GM20000 (cell line): ENCODE results near the gene CTCF.

ENCODE experiments used
- DNase-seq: peaks from one replicate; pipeline ENCODE4 v3.0.0; 2012; ENCODE audit warnings: low spot score
- CTCF ChIP-seq: IDR thresholded peaks from 2 replicates; pipeline ENCODE4 v1.5.1; 2012; ENCODE audit warnings: mild to moderate bottlenecking, control low read depth; ENCODE audit errors: extremely low read depth, missing control alignments

CTCF gene

GRCh38 chr16:67537270-67537635 is 25.1 kb upstream of the CTCF start:
- TF ChIP-seq CTCF, result no peak
- peak; percentile 81 for DNase-seq

- peak; percentile 93 for DNase-seq
- TF ChIP-seq CTCF, result no peak
Measured at GRCh38 chr16:67537636-67538591, 24.4 kb upstream of the CTCF start.

DNA sequence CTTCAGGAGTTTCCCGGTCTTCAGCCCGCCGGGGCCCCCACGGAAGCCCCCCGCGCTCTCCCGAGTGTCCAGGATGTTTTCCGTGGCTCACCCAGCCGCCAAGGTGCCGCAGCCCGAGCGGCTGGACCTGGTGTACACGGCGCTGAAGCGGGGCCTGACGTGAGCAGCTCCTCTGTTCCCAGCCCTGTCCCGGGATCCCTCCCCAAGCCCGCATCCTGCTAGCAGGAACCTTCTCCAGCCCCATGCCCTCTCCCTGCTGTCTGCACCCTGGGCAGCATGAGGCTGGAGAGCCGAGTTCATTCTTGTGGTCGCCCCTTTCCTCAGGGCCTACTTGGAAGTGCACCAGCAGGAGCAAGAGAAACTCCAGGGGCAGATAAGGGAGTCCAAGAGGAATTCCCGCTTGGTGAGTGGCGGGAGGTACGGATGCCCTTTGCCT is 23.6 kb upstream of the CTCF start:
- no peak for DNase-seq
- TF ChIP-seq CTCF, result no peak

DNA sequence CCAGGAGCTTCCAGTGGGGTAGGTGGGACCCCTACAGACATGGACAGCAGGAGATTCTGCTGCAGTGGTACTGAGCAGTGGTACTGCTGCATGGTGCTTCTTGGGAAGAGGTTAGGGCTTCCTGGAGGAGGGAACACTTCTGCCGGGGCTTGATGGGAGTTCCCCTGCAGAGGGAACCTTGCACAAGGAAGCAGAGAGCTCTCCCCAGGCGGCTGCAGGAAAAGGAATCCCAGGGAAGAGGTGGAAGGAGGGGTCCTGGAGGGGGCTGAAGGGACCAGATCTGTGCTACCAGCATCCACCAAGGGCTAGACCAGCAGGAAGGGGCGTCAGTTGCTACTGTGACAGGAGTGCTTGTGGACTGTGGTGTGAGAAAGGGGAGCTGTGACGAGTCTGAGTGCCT is 23.1 kb upstream of the CTCF start:
- no peak for TF ChIP-seq CTCF
- no peak for DNase-seq

- no peak for DNase-seq
- TF ChIP-seq CTCF, result no peak
Measured at GRCh38 chr16:67539691-67540635, 22.4 kb upstream of the CTCF start.

DNA sequence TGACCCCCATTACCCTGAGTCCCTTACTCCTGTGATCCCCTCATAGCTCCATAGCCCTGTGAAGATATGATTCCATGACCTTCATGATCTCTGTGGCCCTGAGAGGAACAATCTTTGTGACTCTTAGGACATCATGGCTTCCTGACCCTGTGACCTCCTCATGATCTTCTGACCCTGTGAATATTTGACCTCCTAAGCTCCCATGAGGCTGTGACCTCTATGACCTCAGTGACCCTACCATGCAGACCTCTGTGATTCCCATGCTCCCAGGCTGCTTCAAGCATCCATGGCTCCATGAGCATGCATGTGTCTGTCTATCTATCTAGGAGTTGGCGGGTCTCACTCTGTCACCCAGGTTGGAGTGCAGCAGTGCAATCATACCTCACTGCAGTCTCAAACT is 21.6 kb upstream of the CTCF start:
- no peak for TF ChIP-seq CTCF
- no peak for DNase-seq
